ENCODE results near the gene KCNJ15. TPM values are rescaled to one million over a fixed set of nuclear protein-coding genes. Genes with fewer than 3 reads are reported as not detected.

Gene KCNJ15
- total and polyA plus RNA-seq, 10 of the 15 experiments (the other 5 are each of a cell fraction or from before 2014, with no cell fraction given): 0.05 to 2.7 (median 0.33) TPM; not detected in 6

DNA sequence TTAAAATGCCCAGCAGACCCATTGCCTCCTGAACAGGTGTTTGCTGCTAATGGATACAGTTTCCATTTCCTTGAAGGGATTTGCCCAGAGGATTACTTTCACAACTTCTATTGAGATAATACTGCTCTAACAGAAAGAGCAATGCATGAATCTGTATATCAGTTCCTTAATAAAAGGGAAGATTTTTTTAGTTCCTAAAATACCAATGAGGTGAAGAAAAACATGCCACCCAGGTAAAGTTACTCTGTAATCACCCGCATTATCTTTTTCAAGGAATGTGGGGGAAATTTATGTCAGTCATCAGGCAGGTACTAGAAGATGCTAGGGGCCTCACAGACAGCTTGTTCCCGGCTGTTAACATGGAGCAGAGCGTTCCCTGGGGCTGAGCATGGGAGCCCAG lies 41.1 kb downstream of the KCNJ15 start:
- ChIA-PET SMC1A (ENCODE audit: uncharacterized antibody, unreplicated experiment) (no interaction called here), CTCF (no interaction called here), POLR2A (no interaction called here), RAD21 (ENCODE audit: unreplicated experiment) (no interaction called here)
- no peaks in the 10 kb centered on the region for H3K4me1 ChIP-seq (ENCODE audit: control insufficient read depth, insufficient read depth, low read length)
- TF ChIP-seq ZNF274 (IDR thresholded peaks at IDR 0.05; ENCODE audit: insufficient read depth, insufficient read length) (no peak), NFYB (IDR thresholded peaks at IDR 0.05; ENCODE audit: insufficient read depth, low read depth, low read length) (no peak), SMAD5 (IDR thresholded peaks at IDR 0.05; ENCODE audit: low read depth) (no peak), SP1 (IDR thresholded peaks at IDR 0.05; ENCODE audit: low read depth, low read length) (no peak), HDAC2 (IDR thresholded peaks at IDR 0.05) (no peak), PRDM15 (CRISPR knock-in tag; IDR thresholded peaks at IDR 0.05) (no peak), RCOR1 (conservative IDR thresholded peaks at IDR 0.05; ENCODE audit: low read depth, low read length) (no peak), NR2C2 (IDR thresholded peaks at IDR 0.05; ENCODE audit: borderline replicate concordance, control insufficient read depth, insufficient read length, low read depth) (no peak)
- H2AFZ ChIP-seq (ENCODE audit: control insufficient read depth, low read depth, low read length): no peak overlapping the region
- no peak for FAIRE-seq
- no peak for DNase-seq (ENCODE audit: low read depth, low spot score)
- H3K79me2 ChIP-seq (ENCODE audit: control insufficient read depth, insufficient read depth, low read length): no peaks in the 10 kb centered on the region
- no peak overlapping the region for H3K4me2 ChIP-seq (ENCODE audit: control insufficient read depth, insufficient read depth)
- no peaks in the 10 kb centered on the region for H3K36me3 ChIP-seq (ENCODE audit: control insufficient read depth in 2 of 2, insufficient read depth in 2 of 2, low read length in 1 of 2)
- H4K20me1 ChIP-seq (ENCODE audit: control insufficient read depth, insufficient read depth): no peaks in the 10 kb centered on the region
- H3K4me3 ChIP-seq: no peak overlapping the region
- WGBS (ENCODE audit: insufficient coverage, insufficient replicate concordance, low lambda C conversion rate, missing lambda C conversion rate): 37% methylated on average over 3 of the region's 3 CpGs
- H3K27ac ChIP-seq (ENCODE audit: control insufficient read depth, insufficient read depth): no peak overlapping the region
- in situ Hi-C loops (cut with MboI) (no loop called here), intact Hi-C loops (cut with micrococcal nuclease; ENCODE audit: unreplicated experiment) (no loop called here)
- BruUV-seq (replicated peaks): no TSS peak
- no peak overlapping the region for H3K9ac ChIP-seq (ENCODE audit: control insufficient read depth, insufficient read depth, low read length)
- ATAC-seq: no peak
- no peaks in the 10 kb centered on the region for H3K9me3 ChIP-seq (replicated peaks; ENCODE audit: control insufficient read depth, insufficient read depth, low read length)
- H3K27me3 ChIP-seq (replicated peaks in 1 of 2; ENCODE audit: control insufficient read depth in 2 of 2, insufficient read depth in 2 of 2, low read length in 1 of 2): no peaks in the 10 kb centered on the region

Data from GM12878 (cell line).